Uterus (tissue), 2 donors: ENCODE results near the gene FGF19.

Experiments
- CTCF ChIP-seq, 4 experiments: fragments of 200-600 bp in 2 of 4; fragments of 450-650 bp in 2 of 4; sonication (generic) in 2 of 4; IDR thresholded peaks; one replicate each; pipeline ENCODE4 v1.5.1; 2016 to 2019; ENCODE audit warnings: antibody characterized with exemption in 4 of 4, mild to moderate bottlenecking in 2 of 4, moderate library complexity in 1 of 4
- POLR2A ChIP-seq, 2 donors: fragments of 450-650 bp; IDR thresholded peaks; one replicate each; pipeline ENCODE4 v1.6.1; 2016; ENCODE audit warnings: antibody characterized with exemption in 2 of 2, mild to moderate bottlenecking in 1 of 2, moderate library complexity in 1 of 2

- no peak for TF ChIP-seq CTCF (IDR thresholded peaks at IDR 0.05)
- no peak for TF ChIP-seq POLR2A (IDR thresholded peaks at IDR 0.05)
Measured at GRCh38 chr11:69731110-69731509, 27.3 kb upstream of the FGF19 start.
